HepG2 (cell line): ENCODE measurements around the gene TCFL5. TPM values are rescaled to one million over a fixed set of nuclear protein-coding genes. Genes with fewer than 3 reads are reported as not detected.

Experiments
- ATAD3A ChIP-seq: sonication (generic); formaldehyde crosslinking; IDR thresholded peaks from 2 replicates; pipeline ENCODE4 v1.4.0; 2020; ENCODE audit warnings: missing genetic modification reagents
- HNRNPL ChIP-seq: fragments of 200-400 bp; formaldehyde crosslinking; IDR thresholded peaks from 2 replicates; pipeline ENCODE4 v1.6.1; 2017; ENCODE audit warnings: mild to moderate bottlenecking, low read depth, low read length
- KDM5B ChIP-seq: sonication (generic); formaldehyde crosslinking; IDR thresholded peaks from 2 replicates; pipeline ENCODE4 v1.4.0; 2020; ENCODE audit warnings: missing genetic modification reagents, mild to moderate bottlenecking, borderline replicate concordance
- MAF1 ChIP-seq: sonication (generic); formaldehyde crosslinking; IDR thresholded peaks from 2 replicates; pipeline ENCODE4 v1.5.0; 2020; ENCODE audit warnings: missing genetic modification reagents, borderline replicate concordance
- RFX1 ChIP-seq: fragments of 450-650 bp; IDR thresholded peaks from 2 replicates; pipeline ENCODE4 v1.6.1; 2017
- SMAD3 ChIP-seq: sonication (generic); formaldehyde crosslinking; IDR thresholded peaks from 2 replicates; pipeline ENCODE4 v1.4.0; 2020; ENCODE audit warnings: missing genetic modification reagents
- SMARCC2 ChIP-seq: fragments of 450-650 bp; IDR thresholded peaks from 2 replicates; pipeline ENCODE4 v1.6.1; 2017; ENCODE audit warnings: antibody characterized with exemption, mild to moderate bottlenecking
- SMC3 ChIP-seq: IDR thresholded peaks from 2 replicates; pipeline ENCODE4 v1.6.1; 2011; ENCODE audit warnings: low read length, improper control_type of control experiment
- SOX5 ChIP-seq: IDR thresholded peaks from 2 replicates; pipeline ENCODE4 v1.6.1; 2016; ENCODE audit warnings: borderline replicate concordance
- SP2 ChIP-seq: sonication (generic); formaldehyde crosslinking; IDR thresholded peaks from 2 replicates; pipeline ENCODE4 v1.5.1; 2020; ENCODE audit warnings: mild to moderate bottlenecking, missing genetic modification reagents
- ZBTB34 ChIP-seq: sonication (generic); formaldehyde crosslinking; IDR thresholded peaks from 2 replicates; pipeline ENCODE4 v1.8.0; 2022; ENCODE audit warnings: mild to moderate bottlenecking, missing genetic modification reagents
- ZBTB39 ChIP-seq: sonication (generic); formaldehyde crosslinking; IDR thresholded peaks from 2 replicates; pipeline ENCODE4 v1.5.0; 2020; ENCODE audit warnings: missing genetic modification reagents
- ZHX2 ChIP-seq, 2 experiments: sonication (generic) in 1 of 2; formaldehyde crosslinking in 1 of 2; IDR thresholded peaks; 2 replicates each; pipeline versions ENCODE4 v1.6.1 to v1.9.0; 2014 to 2022; ENCODE audit warnings: antibody characterized with exemption in 1 of 2, borderline replicate concordance in 1 of 2, inconsistent platforms in 1 of 2, low read depth in 1 of 2, missing genetic modification reagents in 1 of 2
- ZNF160 ChIP-seq: sonication (generic); formaldehyde crosslinking; IDR thresholded peaks from 2 replicates; pipeline ENCODE4 v1.8.0; 2022; ENCODE audit warnings: mild to moderate bottlenecking, inconsistent platforms, missing genetic modification reagents
- ZNF333 ChIP-seq: sonication (generic); formaldehyde crosslinking; IDR thresholded peaks from 2 replicates; pipeline ENCODE4 v1.4.0; 2020; ENCODE audit warnings: mild to moderate bottlenecking, missing genetic modification reagents, borderline replicate concordance
- ZNF441 ChIP-seq: sonication (generic); formaldehyde crosslinking; IDR thresholded peaks from 2 replicates; pipeline ENCODE4 v1.7.0; 2021; ENCODE audit warnings: missing genetic modification reagents, borderline replicate concordance
- ZNF556 ChIP-seq: sonication (generic); formaldehyde crosslinking; IDR thresholded peaks from 2 replicates; pipeline ENCODE4 v1.4.0; 2020; ENCODE audit warnings: mild to moderate bottlenecking, missing genetic modification reagents, borderline replicate concordance
- ZNF674 ChIP-seq: sonication (generic); formaldehyde crosslinking; IDR thresholded peaks from 2 replicates; pipeline ENCODE4 v1.5.0; 2020; ENCODE audit warnings: low read depth, mild to moderate bottlenecking, missing genetic modification reagents
- ZNF780A ChIP-seq: sonication (generic); formaldehyde crosslinking; IDR thresholded peaks from 2 replicates; pipeline ENCODE4 v1.8.0; 2022; ENCODE audit warnings: mild to moderate bottlenecking, missing genetic modification reagents, moderate library complexity
- ZSCAN25 ChIP-seq: sonication (generic); formaldehyde crosslinking; IDR thresholded peaks from 2 replicates; pipeline ENCODE4 v1.8.0; 2022; ENCODE audit warnings: mild to moderate bottlenecking, missing genetic modification reagents
- polyA plus RNA-seq, 8 experiments: library from polyadenylated mRNA; depleted of rRNA in 3 of 8; stranded (reverse) in 7 of 8; unstranded in 1 of 8; fragments of >200 nt; fragmentation: Illumina TruSeq in 4 of 8; extraction: Trizol in 4 of 8; gene quantifications; 2 replicates each; pipeline versions ENCODE4 v1.2.1 to v1.2.3, GENCODE V29; 2011 to 2016; ENCODE audit warnings: low read depth in 4 of 8, missing spikeins in 1 of 8, mixed read lengths in 1 of 8; ENCODE audit not compliant: insufficient read depth in 1 of 8
- total RNA-seq, 5 experiments: library from RNA; depleted of rRNA; stranded (reverse); fragments of >200 nt; fragmentation: Illumina TruSeq; extraction: Trizol; gene quantifications; 2 replicates each; pipeline ENCODE4 v1.2.3, GENCODE V29; 2016; ENCODE audit warnings: low read depth in 1 of 5

Gene TCFL5
- total and polyA plus RNA-seq, 2 of the 13 experiments (the other 11 are each of a cell fraction or from before 2014, with no cell fraction given), result 14.8 to 20.0 TPM

GRCh38 chr20:62875419-62876361 is 14.1 kb upstream of the TCFL5 start (continued):
- TF ChIP-seq SP2 (CRISPR knock-in tag) (no peak), ZHX2 (IDR thresholded peaks at IDR 0.05; ENCODE audit: low read depth) (peak; percentile 64), ZHX2 (CRISPR knock-in tag; IDR thresholded peaks at IDR 0.05; ENCODE audit: borderline replicate concordance) (no peak), ZNF674 (CRISPR knock-in tag) (no peak), ZNF333 (CRISPR knock-in tag) (0 out of 2 replicates have a peak, but pooled peaks have one; percentile 43), HNRNPL (peak; percentile 96), ZBTB39 (CRISPR knock-in tag) (no peak), ZBTB34 (CRISPR knock-in tag) (no peak), MAF1 (CRISPR knock-in tag) (no peak), SMC3 (no peak; the same call in 1 of the 2 replicates), ZNF780A (CRISPR knock-in tag) (no peak), SMAD3 (CRISPR knock-in tag) (no peak), ZNF441 (CRISPR knock-in tag) (peak; percentile 32; the same call in 1 of the 2 replicates), SOX5 (CRISPR knock-in tag) (peak; percentile 70), ZNF556 (CRISPR knock-in tag) (peak; percentile 83; the same call in 1 of the 2 replicates), RFX1 (no peak), ATAD3A (CRISPR knock-in tag) (no peak), KDM5B (CRISPR knock-in tag) (peak; percentile 15; the same call in 1 of the 2 replicates), SMARCC2 (no peak), ZNF160 (CRISPR knock-in tag) (no peak), ZSCAN25 (CRISPR knock-in tag) (no peak)
